Gastroesophageal sphincter (tissue), 3 donors: Measurements from ENCODE around the gene PCBP3.

ENCODE experiments used
- CTCF ChIP-seq, 4 experiments: fragments of 200-600 bp in 2 of 4; fragments of 450-650 bp in 2 of 4; sonication (generic) in 1 of 4; IDR thresholded peaks; one replicate each; pipeline ENCODE4 v1.5.1; 2017 to 2019; ENCODE audit warnings: antibody characterized with exemption in 4 of 4, mild to moderate bottlenecking in 2 of 4, moderate library complexity in 2 of 4
- EP300 ChIP-seq: sonication (generic); formaldehyde crosslinking; IDR thresholded peaks from one replicate; pipeline ENCODE4 v1.6.1; 2017; ENCODE audit warnings: antibody characterized with exemption, mild to moderate bottlenecking
- POLR2A ChIP-seq, 2 donors: fragments of 450-650 bp; IDR thresholded peaks; one replicate each; pipeline ENCODE4 v1.6.1; 2017; ENCODE audit warnings: antibody characterized with exemption in 2 of 2, mild to moderate bottlenecking in 2 of 2, moderate library complexity in 1 of 2
- POLR2AphosphoS5 ChIP-seq: sonication (generic); formaldehyde crosslinking; IDR thresholded peaks from one replicate; pipeline ENCODE4 v1.6.1; 2017; ENCODE audit warnings: antibody characterized with exemption

GRCh38 chr21:45600248-45600647, 43.3 kb upstream of the PCBP3 start:
- TF ChIP-seq POLR2A (IDR thresholded peaks at IDR 0.05) (no peak), EP300 (no peak), CTCF (IDR thresholded peaks at IDR 0.05) (no peak), POLR2AphosphoS5 (no peak)
